Stimulated activated CD4-positive, alpha-beta T cell treated with anti-CD3 and anti-CD28 coated beads, Interleukin-2, amount 100 ng/mL, for 24 hours (primary cell): ENCODE data around the gene NR3C2.

Experiments used
- DNase-seq, 2 donors: peaks; one replicate each; pipeline ENCODE4 v3.0.0-alpha.2; 2020

NR3C2 gene

GRCh38 chr4:148302416-148302815 lies 139.8 kb downstream of the NR3C2 start:
- no peak for DNase-seq

GRCh38 chr4:148300877-148301276 lies 141.3 kb downstream of the NR3C2 start:
- DNase-seq = no peak

GRCh38 chr4:148299337-148299736 lies 142.9 kb downstream of the NR3C2 start:
- DNase-seq = no peak

- no peak for DNase-seq
Observed at GRCh38 chr4:148296498-148296897, 145.7 kb downstream of the NR3C2 start.

- DNase-seq = no peak
Observed at GRCh38 chr4:148295642-148296041, 146.6 kb downstream of the NR3C2 start.

- DNase-seq = no peak
Observed at GRCh38 chr4:148293571-148293970, 148.6 kb downstream of the NR3C2 start.

- DNase-seq = no peak
Observed at GRCh38 chr4:148292686-148293085, 149.5 kb downstream of the NR3C2 start.

- no peak for DNase-seq
Observed at GRCh38 chr4:148289740-148290139, 152.5 kb downstream of the NR3C2 start.

GRCh38 chr4:148288448-148288847 lies 153.8 kb downstream of the NR3C2 start:
- no peak for DNase-seq

GRCh38 chr4:148287111-148287510 lies 155.1 kb downstream of the NR3C2 start:
- no peak for DNase-seq

GRCh38 chr4:148286012-148286411 lies 156.2 kb downstream of the NR3C2 start:
- DNase-seq = no peak

GRCh38 chr4:148283665-148284064 lies 158.5 kb downstream of the NR3C2 start:
- no peak for DNase-seq

GRCh38 chr4:148278310-148278709 lies 163.9 kb downstream of the NR3C2 start:
- no peak for DNase-seq

- no peak for DNase-seq
Observed at GRCh38 chr4:148275266-148275665, 166.9 kb downstream of the NR3C2 start.

- no peak for DNase-seq
Observed at GRCh38 chr4:148273501-148273986, 168.7 kb downstream of the NR3C2 start.

GRCh38 chr4:148271166-148271565 lies 171.0 kb downstream of the NR3C2 start:
- no peak for DNase-seq

- DNase-seq = no peak
Observed at GRCh38 chr4:148270630-148271029, 171.6 kb downstream of the NR3C2 start.

GRCh38 chr4:148268835-148269234 lies 173.4 kb downstream of the NR3C2 start:
- no peak for DNase-seq

GRCh38 chr4:148266921-148267320 lies 175.3 kb downstream of the NR3C2 start:
- DNase-seq = no peak

GRCh38 chr4:148266240-148266639 lies 176.0 kb downstream of the NR3C2 start:
- no peak for DNase-seq

GRCh38 chr4:148265627-148266026 lies 176.6 kb downstream of the NR3C2 start:
- DNase-seq = no peak

GRCh38 chr4:148263802-148264201 lies 178.4 kb downstream of the NR3C2 start:
- no peak for DNase-seq

GRCh38 chr4:148263127-148263526 lies 179.1 kb downstream of the NR3C2 start:
- DNase-seq = no peak

GRCh38 chr4:148261848-148262247 lies 180.4 kb downstream of the NR3C2 start:
- DNase-seq = no peak

- DNase-seq = no peak
Observed at GRCh38 chr4:148259841-148260240, 182.4 kb downstream of the NR3C2 start.

GRCh38 chr4:148258535-148258934 lies 183.7 kb downstream of the NR3C2 start:
- DNase-seq = no peak
